HG03025 (cell line): ENCODE results near the gene SESN3.
"Not testable (repeated sequence)": the region's sequence is repeated elsewhere in the genome, so short reads cannot be mapped to it uniquely, and the experiment has no call there.

Experiments
- ATAC-seq: cut with Tn5 transposase; IDR thresholded peaks from one replicate; pipeline ENCODE4 v1.9.1; 2021; ENCODE audit warnings: mild to moderate bottlenecking, moderate library complexity; ENCODE audit not compliant: unreplicated experiment, low FRiP score

The SESN3 gene

DNA sequence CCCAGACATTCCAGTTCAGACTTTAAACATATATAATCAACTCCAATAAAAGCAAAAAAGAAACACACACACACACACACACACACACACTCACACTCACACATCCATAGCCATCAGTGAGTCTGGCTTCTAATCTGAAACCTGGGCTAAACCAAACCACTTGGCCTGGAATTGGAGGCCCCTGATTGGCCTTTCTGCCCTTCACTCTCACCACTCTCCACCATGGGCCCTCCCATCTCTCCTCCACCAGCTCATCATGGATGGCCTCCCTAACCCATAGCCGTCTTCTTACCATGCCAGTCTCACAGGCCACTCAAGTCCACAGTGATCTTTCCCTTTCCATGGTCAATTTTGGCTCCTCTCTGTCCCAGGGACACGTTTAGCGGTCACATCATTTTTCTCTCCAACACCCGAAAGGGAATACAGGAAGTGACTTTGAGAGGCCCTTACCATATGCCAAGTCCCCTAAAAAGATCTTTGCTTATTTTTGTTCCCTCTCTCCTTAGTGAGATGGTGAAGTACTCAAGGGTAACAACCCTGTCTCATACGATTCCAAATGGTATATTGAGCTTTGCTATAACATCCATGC lies 74.8 kb downstream of the SESN3 start:
- no peak for ATAC-seq

DNA sequence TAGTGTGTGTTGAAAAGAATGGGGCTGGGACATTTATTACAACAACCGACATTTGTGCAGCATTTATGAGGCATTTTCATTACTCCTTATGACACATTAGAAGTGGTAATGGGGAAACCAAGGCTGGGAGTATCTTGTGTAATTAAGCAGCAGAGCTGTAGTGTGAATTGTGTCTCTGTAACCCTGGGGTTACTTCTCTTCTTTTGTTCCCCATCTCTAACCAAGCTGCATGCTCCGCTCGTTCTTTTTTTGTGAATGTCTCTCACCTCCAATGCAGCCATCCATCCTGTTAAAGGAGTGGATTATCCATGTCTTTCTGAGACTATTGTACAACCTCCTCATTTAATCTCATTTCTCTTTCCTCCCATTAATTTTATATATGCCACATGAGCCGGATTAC lies 75.6 kb downstream of the SESN3 start:
- no peak for ATAC-seq

DNA sequence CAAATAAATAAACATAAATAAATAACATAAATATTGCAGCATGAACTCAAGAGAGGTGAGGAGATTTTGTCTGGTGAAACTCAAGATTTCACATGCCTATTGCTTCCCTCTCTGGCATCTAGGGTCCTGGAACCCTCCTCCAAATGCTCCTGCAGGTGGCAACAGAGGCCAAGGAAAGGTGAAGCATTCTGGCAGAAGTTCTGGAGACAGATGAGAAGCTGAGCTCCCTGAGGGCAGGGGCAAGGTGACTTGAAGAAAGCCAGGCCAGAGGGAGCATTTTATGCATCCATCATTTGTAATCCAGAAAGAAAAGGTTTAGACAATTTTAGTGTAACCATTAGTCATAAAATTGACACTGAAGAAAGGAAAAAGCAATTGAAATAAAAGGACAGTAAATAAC lies 76.5 kb downstream of the SESN3 start:
- ATAC-seq: no peak

DNA sequence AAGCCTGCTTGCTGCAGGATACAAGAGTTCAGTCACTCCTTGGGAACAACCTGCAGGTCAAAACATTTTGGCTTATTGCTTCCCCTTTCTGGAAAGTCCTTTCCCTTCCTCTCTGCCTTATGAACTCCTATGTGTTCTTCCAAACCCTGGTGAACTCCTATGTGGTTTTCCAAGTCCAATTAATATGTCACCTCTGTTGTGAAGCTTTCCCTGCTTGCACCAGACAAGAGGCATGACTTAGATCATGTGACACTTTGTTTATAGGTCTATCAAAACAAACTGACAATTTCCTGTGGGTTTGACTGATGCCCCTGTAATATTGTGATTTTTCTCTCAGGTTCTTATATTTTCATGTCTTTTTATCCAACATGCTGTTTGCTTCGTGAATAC lies 77.2 kb downstream of the SESN3 start:
- no peak for ATAC-seq

DNA sequence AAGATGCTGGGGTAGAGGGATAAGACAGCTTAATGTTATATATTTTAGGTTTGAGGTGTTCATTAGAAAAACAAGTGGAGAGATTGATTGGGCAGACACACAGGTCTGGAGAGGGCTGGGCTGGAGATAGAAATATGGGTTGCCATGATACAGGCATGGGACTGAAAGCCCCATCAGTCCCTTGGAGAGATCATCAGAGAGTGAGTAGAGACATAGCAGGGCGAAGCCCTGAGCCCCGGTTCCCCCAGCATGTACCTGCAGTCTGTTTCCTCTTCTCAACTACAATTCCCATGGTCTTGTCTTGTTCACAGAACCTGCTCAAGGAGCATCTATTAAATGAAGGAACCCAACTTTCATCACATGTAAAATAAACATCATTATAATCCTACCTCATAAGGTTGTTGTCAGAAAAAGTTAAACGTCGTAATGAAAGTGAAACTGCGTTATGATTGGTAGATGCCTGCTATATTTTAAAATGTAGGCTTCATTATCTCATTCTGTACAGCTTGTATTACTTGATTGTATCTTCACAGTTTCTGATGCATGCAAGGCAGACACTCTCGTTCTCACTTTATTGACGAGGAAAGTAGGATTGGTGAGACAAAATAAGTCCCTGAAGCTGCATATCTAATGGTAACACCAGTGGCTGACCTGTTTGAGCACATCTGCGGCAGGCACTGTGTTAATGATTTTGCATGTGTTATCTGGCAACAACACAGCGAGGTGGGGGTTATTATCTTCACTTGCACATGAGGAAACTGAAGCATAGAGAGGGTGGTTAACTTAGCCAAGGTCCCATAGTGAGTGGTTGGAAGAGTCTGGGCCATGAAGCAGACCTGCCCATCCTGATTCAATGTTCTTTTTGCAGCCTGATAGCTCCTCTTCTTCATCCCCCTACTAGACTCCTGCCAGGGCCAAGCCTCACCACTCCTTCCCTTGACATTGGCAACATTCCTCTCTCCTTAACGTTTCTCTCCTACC lies 77.8 kb downstream of the SESN3 start:
- no peak for ATAC-seq

DNA sequence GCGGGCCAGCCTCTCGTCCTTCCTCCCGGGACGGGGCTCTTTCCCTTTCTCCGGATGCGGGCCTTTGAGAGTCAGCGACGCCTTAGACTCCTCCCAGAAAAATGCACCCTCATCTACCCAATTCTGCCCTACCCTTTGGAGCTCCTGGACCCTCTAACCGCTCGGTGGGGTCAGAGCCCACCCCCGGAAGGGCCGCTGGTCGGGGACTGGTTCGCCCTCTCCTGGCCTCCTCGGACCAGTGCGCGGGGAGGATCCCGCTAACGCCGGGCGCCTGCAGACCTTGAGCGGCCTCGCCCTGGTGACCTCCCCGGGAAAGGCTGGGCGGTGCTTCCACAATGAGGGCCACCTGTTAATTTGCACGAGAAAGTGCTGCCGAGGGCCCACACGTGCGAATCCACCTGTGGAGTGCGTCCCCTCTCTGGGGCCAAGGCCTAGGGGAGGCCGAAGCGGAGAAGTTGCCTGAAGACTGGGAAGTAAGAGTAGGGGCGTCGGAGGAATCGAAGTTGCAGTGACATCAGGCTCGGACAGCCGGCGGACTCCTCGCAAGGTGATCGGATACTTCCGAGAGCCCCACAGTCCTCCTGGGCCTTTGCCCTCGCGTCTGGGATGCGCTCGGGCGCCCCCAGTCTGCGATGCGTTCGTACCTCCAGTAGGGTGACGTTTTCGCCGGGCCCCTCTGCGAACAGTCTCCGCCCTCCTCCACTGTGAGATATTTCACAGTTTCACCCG lies 79.9 kb downstream of the SESN3 start:
- peak; percentile 92 for ATAC-seq

DNA sequence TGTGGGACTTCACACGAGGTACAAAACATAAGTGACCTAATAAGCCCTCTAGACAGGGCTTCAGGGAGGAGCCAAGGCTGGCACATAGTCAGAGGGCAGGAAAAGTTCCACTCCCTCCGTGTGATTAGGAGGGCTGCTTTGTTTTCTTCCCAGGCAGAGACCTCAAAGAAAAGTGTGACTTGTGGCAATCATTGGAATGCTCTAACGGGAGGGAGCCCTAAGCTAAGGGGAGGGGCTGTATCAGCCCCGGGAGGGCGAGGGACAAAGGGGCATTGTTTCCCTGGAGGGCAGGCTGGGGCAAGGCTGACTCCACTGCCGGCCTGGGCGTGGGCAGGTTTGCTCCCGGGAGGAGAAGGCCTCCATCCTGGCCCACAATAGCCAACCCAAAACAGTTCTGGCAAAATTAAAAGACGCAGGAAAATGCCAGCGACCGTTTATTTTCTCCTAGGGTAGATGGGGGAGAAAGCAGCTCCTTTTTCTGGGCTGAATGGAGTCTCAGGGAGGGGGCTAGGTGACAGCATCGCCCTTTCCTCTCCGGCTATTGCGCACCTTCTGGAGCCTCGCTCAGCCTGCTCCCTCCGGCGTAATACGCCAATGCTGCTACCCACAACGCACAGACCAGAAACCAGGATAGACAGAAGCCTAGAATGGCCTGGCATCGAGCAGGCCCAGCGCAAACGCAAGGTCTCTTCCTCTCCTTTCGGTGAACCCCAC lies 81.2 kb downstream of the SESN3 start:
- no peak for ATAC-seq

DNA sequence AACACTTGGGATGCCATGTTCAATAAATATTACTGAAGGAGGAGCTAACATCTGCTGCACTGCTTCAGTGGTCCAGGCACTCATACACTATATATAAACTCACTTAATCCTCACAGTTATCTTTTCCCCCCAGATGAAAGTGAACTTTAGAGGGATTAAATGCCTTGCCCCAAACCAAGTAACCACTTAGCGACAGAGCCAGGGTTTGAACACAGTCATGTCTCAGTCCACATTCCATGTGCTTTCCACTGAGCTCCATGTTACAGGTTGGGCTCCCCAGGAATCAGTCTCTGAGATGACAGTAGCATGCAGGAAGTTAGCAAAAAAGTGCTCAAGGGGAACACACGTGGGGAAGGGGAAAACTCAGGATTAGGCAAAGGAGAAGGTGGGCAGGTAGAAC lies 82.1 kb downstream of the SESN3 start:
- no peak for ATAC-seq

DNA sequence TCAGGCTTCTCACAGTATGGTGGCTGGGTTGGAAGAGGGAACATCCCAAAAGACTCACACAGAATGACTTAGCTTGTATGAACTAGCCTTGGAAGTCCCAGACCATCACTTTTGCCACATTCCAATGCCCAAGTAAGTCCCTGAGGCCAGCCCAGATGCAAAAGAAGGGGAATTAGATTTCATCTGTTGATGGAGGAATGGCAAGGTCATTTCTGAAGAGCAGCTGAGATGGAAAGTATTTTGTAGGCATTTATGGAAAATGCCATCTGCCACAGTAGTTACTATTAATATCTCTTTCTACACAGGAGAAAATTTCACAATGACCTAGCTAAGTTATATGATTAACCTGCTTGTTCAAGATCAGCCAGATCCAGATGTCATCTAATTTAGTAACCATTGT lies 82.6 kb downstream of the SESN3 start:
- no peak for ATAC-seq

DNA sequence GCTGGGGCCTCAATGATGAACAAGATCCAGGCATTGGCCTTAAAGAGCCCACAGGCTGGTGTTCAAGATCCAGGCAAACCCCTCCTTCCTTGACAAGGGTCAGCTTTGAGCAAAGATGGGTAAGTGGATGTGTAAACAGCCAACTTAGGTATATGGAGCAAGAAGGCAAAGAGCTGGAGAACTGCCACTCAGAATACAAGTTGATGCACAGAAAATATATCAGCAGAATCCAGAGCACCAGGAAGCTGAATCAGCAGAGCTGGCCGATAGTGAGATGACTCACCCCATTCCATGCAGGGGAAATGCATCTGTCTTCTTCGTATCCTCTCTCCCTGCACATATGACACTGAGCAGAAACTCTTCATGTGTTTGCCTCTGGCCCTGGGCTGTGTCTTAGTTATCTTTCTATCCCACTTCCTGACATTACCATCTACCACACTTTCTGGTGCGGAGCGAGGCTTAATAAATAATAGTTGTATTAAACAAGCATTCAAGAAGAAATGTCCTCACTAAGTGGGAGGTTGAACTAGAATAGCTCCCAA lies 83.6 kb downstream of the SESN3 start:
- no peak for ATAC-seq

DNA sequence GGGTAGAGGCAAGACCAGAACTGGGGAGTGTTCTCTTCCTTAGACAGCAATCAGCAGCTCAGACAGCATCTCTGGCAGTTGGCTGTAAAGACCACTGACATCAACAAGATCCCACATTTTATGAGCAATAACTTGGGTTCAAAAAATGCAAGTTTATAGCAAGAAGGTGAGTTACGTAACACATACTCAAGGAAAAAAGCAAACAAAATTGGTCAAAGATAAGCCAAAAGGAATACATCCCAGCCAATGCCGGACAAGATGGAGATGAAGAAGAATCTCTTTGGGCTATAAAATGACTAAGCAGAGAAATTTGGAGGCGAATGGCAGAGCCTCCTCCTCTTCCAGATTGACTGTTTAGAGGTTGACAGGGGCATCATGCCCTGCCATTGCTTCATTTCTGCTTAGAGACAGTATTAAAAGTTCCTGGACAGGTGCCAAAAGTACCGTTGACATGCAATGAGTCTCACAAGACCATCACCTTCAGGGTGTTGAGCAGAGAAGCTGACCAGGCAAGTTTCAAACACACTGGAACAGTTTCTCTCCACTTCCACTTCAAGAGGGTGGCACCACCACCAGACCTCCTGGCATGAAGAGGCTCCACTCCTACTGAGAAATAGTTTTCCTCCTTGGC lies 85.5 kb downstream of the SESN3 start:
- ATAC-seq: no peak

DNA sequence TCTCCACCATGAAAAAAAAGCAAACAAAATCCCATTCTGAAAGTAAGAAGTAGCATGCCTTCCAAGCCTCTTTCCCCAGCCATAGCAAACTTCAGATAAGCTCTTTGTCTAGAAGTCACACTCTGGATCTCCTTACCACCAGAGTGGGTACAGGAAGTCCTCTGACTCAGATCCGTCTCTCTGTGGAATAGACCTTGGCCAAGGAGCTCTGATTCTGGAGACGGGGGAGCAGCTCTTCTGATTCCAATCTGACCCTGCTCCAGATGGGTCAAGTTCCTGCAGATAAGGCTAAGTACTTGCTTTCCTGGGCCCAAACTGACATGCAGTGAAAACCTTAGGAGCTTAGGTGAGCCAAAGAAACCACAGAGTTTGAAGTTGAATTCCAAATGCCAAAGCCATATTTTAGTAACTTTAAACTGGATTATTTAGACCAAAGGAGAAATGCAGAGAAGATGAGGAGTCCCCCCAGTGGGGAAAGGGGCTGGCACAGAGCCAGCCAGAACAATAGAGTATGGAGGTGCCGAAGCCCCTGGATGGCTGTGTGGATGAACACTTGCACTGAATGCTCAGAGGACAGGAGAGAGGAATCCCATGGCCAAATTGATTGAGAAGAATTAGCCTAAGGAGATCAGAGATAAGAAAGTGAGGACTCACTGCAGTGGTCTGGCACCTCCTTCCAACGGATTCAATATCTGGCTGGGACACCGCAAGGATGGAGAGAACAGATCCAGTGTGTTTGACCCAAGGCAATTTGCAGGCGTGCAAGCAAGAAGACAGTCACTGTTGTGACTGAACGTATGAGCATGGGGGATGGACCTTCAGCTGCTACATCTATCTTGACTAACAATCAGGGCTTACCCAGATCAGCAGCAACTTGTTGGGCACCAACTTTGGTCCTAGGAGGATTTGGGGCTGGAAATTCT lies 86.4 kb downstream of the SESN3 start:
- ATAC-seq: no peak

DNA sequence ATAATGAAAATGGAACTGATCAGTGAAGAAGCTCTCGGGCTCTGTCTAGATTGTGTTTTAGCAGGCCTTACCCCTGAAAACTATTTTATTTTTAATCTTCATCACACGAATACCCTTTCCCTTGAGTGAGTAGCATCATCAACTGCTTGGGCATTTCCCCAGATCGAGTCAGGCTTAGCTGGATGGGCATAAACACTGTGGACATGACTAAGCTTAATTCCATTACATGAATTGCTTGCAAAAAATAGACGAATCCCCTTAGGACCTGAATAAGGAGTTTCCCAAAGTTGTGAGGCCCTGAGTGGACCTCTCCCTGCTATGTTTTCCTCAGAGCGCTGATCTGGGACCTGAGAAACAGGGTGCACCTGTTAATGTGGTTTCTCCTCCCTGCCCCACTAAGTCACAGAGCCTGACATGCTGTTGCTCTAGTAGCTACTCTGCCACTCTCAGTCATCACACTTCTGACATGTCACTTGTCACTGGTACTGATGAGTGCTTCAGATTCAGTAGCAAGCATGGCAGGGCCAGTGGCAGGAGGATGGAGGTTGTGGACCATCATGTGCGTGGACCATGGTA lies 87.8 kb downstream of the SESN3 start:
- no peak for ATAC-seq

DNA sequence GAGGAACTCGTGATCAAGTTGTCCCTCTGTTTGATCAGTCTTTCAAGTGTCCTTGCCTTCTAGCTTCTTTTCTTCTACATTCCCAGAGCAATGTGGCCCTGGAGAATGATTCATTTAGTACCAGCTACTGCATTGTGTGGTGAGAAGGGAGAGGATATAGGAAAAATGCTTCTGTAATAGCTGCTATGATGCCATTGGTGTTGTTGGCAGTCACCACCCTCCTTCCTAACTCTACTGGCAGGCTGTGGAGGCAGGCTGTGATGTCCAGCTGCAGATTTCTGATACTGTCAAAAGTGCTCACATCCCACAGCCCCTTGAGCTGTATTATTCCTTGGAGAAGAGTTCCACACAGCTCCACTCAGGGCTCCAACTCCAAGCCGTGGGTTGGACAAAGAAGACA lies 88.6 kb downstream of the SESN3 start:
- no peak for ATAC-seq

DNA sequence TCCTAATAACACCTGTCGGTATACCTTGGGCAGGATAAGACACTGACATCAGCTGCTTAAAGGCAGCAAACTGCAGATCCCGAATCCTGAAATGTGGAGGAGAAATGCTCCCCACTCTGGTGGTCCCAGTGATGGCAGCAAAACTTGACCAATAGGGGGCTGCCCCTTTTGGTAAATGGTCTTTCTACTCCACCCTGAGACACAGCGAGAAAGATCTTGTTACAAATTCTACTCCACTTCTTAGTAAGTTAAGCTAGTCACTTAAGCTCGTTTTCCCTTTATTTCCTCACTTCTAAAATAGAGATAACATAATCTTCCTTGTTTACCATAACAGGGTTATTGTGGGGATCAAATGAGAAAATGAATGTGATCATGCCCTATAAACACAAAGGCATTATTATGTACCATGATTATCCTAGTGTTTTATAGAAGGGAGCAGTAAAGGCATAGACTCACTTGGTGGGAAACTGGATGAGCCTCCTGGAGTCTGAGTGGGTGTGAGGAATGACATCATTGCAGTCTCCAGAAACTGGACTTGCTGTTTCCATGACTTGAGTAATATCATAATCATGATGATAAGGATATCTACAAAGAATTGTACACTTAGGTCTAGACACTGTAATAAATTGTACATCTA lies 90.5 kb downstream of the SESN3 start:
- no peak for ATAC-seq

DNA sequence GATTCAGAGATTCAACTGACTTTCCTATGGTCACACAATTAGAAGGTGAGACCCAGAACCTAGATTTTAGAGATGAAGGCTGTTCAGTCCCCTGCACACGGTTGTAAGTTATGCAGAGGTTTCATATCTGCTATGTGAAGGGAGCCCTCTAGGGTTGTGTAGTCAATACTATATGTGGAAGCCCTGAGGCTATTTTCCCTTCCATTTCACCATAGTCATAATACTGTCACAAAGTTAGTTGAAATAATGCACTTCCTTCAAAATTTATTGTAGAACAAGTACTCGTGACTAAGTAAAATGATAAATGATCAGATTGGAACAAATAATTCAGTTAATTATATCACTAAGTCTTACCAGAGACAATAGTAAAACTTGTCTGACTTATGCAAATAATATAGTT lies 92.6 kb downstream of the SESN3 start:
- peak; percentile 64 for ATAC-seq

DNA sequence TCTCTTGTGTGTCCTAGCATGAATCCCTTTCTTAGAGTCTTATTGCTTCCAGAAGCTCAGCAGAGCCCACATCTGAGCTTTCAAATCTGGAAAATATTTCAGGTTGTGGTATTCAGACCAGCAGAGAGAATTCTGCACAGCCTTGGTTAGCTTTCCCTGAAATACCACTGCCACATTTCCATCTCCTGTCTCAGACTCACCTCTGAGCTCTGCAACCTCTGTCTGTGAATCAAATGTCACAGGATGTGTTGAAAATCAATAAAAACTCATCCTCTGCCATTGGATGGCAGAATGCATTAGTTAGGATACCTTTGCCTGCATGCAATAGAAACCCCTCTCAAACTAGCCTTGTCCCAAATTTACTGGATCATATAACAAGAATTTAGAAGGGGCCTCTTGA lies 93.7 kb downstream of the SESN3 start:
- ATAC-seq: no peak

DNA sequence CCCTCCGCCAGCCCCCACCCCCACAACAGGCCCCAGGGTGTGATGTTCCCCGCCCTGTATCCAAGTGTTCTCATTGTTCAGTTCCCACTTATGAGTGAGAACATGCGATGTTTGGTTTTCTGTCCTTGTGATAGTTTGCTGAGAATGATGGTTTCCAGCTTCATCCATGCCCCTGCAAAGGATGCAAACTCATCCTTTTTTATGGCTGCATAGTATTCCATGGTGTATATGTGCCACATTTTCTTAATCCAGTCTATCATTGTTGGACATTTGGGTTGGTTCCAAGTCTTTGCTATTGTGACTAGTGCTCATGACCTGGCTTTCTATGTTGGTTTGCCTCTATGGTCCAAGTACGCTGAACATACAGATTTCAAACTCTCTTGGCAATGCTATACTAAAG lies 94.3 kb downstream of the SESN3 start:
- ATAC-seq: not testable (repeated sequence)
